IgD-negative memory B cell (primary cell): Measurements from ENCODE around the gene HPGDS. TPM values are rescaled to one million over a fixed set of nuclear protein-coding genes. Genes with fewer than 3 reads are reported as not detected.

Experiments used
- H3K27ac Mint-ChIP-seq, 3 donors: one replicate each; pipeline ENCODE4 v1.8.0; 2020 to 2022; ENCODE audit warnings: mild to moderate bottlenecking in 3 of 3, mixed read lengths in 3 of 3, moderate library complexity in 1 of 3
- H3K27me3 Mint-ChIP-seq: one replicate; pipeline ENCODE4 v1.8.0; 2021; ENCODE audit warnings: mixed read lengths
- H3K36me3 Mint-ChIP-seq: one replicate; pipeline ENCODE4 v1.8.0; 2020; ENCODE audit warnings: mild to moderate bottlenecking, mixed read lengths
- H3K4me1 Mint-ChIP-seq, 3 donors: one replicate each; pipeline ENCODE4 v1.8.0; 2020 to 2022; ENCODE audit warnings: mixed read lengths in 3 of 3, mild to moderate bottlenecking in 1 of 3
- H3K4me3 Mint-ChIP-seq, 4 donors: one replicate each; pipeline ENCODE4 v1.8.0; 2020 to 2022; ENCODE audit warnings: mild to moderate bottlenecking in 4 of 4, mixed read lengths in 4 of 4, moderate library complexity in 3 of 4
- H3K9me3 Mint-ChIP-seq, 3 donors: one replicate each; pipeline ENCODE4 v1.8.0; 2020 to 2021; ENCODE audit warnings: mixed read lengths in 3 of 3, mild to moderate bottlenecking in 1 of 3
- polyA plus RNA-seq: library from polyadenylated mRNA; unstranded; fragments of 300-500 nt; fragmentation: Illumina TruSeq; gene quantifications from one replicate; pipeline ENCODE4 v1.2.3, GENCODE V29; 2021

Gene HPGDS
- polyA plus RNA-seq, 1 donor from 2014 or later = not detected

DNA sequence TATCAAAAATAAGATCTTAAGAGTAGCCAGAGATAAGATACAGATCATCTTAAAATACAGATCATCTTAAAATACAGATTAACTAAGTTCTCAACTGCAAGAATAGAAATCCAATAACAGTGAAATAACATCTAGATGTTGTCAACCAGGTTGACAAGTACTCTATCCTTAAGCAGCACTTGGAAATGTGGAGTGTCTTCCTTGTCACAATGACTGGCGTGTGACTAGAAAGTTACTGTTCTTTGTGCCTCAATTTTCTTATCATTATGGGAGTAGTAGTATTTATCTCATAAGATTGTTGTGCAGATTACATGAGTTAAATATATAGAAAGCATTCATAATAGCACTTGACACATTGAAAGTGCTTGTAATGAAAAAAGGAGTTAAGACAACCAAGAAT is 25.8 kb upstream of the HPGDS start:
- Mint-ChIP-seq H3K27me3 (peaks cover 3% of the 10 kb centered on the region), H3K4me3 (no peak overlapping the region), H3K27ac (no peak overlapping the region), H3K4me1 (no peaks in the 10 kb centered on the region), H3K36me3 (no peaks in the 10 kb centered on the region), H3K9me3 (peaks cover 0 to 4% (median 4%) of the 10 kb centered on the region in 3 donors)

DNA sequence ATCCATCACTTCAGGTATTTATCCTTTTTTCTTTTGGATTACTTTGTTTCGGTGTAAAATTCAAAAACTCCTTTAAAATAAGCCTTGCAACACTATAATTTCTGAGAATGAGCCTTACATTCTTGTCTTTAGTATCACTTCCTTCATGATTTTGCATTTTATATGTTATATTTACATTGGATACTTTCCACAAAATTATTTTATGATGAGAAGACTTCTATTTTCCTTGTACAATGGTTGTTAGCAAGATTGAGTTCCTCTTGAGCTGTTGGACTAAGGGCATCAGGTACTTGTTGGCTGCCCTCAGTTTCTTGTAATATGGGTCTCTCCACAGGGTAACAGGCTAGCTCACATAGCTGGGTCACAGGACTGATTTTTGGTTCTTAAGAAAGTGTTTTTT is 22.7 kb upstream of the HPGDS start:
- H3K36me3 Mint-ChIP-seq = no peaks in the 10 kb centered on the region
- peaks cover 0 to 4% (median 4%) of the 10 kb centered on the region in 3 donors for H3K9me3 Mint-ChIP-seq
- no peaks in the 10 kb centered on the region for H3K4me1 Mint-ChIP-seq
- H3K27me3 Mint-ChIP-seq = peaks cover 2% of the 10 kb centered on the region
- H3K4me3 Mint-ChIP-seq = no peak overlapping the region
- H3K27ac Mint-ChIP-seq = no peak overlapping the region

DNA sequence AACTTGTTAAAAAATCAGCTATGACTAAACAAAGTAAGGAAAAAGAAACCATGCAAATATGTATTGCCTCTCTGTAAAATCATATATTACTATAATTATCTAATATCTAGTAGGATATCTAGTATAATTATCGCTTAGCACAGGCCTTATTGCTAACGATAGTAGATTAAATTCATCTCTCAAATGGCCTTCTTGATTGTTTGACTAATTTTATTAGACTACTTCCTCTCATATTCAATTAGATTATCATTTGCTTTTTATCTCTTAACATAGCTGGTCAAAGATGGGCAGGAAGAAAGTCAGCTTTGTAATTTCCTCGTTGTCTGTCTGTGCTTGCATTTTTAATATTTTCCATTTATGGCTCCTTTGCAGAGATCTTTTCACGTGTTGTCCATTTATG is 21.9 kb upstream of the HPGDS start:
- Mint-ChIP-seq H3K4me3 (no peak overlapping the region), H3K9me3 (peaks cover 0 to 4% (median 4%) of the 10 kb centered on the region in 3 donors), H3K27ac (no peak overlapping the region), H3K4me1 (no peaks in the 10 kb centered on the region), H3K36me3 (no peaks in the 10 kb centered on the region), H3K27me3 (no peaks in the 10 kb centered on the region)

DNA sequence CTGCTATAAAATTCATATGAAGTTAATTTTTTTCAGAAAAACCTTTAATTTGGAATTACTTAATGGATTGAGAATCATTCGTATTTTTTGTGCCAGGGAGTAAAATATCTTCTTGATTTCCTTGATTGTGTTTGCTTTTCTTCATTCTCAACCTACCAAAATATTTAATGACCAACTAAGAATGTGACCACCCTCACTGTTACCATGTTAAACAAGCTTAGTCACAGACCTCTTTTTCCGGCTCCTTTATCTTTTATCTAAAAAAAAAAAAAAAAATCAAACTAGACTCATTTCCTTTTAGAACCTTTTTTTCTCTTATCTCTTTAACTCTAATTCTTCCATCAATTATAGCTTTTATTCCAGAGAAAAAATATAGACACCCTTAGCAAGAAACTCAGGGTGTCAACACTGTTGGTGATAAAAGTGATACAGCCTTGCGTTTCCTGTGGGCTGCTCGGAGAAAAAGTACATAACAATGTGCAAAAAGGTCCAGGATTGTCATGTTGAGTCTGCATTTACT is 20.6 kb upstream of the HPGDS start:
- Mint-ChIP-seq H3K4me1 (no peaks in the 10 kb centered on the region), H3K36me3 (no peaks in the 10 kb centered on the region), H3K9me3 (peaks cover 0 to 4% (median 4%) of the 10 kb centered on the region in 3 donors), H3K27ac (no peak overlapping the region), H3K27me3 (no peaks in the 10 kb centered on the region), H3K4me3 (no peak overlapping the region)

DNA sequence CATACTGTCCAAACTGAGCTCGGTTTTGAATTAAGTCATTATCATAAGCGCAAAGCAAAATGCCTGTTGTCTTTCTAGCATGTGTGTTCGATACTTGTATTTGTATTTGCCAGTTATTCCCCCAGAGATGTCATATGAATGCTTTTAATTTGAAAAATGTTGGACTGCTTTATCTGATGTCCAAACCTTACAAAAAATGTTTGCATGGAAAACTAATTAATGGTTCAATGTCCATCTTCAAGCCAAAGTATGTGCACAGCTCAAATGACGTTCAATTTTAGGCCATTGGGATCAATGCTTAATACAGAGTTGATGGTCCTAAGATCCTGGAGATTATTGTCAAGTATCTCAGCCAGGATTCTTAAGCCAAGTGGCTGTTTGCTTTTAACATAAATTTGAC is 17.2 kb upstream of the HPGDS start:
- Mint-ChIP-seq H3K9me3 (no peaks in the 10 kb centered on the region), H3K4me3 (no peak overlapping the region), H3K4me1 (no peaks in the 10 kb centered on the region), H3K27ac (no peak overlapping the region), H3K27me3 (no peaks in the 10 kb centered on the region), H3K36me3 (no peaks in the 10 kb centered on the region)

DNA sequence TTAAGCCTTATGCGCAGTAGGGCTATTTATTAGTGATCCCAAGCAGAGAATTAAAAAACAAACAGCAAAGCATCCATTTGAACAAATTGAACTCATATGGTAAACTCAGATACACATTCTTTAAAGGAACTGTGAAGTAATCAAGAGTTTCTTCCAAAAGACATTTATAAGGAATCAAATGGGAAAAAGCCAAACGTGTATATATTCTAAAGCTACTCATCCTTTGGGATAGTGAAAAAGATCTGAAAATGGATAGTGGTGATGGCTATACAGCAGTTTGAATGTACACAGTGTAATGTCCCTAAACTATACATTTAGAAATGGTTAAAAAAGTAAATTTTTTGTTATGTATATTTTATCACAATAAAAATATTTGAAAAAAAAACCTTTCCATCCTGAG is 16.6 kb upstream of the HPGDS start:
- no peaks in the 10 kb centered on the region for H3K36me3 Mint-ChIP-seq
- no peaks in the 10 kb centered on the region for H3K27me3 Mint-ChIP-seq
- no peaks in the 10 kb centered on the region for H3K9me3 Mint-ChIP-seq
- no peak overlapping the region for H3K4me3 Mint-ChIP-seq
- H3K27ac Mint-ChIP-seq = no peak overlapping the region
- H3K4me1 Mint-ChIP-seq = no peaks in the 10 kb centered on the region

DNA sequence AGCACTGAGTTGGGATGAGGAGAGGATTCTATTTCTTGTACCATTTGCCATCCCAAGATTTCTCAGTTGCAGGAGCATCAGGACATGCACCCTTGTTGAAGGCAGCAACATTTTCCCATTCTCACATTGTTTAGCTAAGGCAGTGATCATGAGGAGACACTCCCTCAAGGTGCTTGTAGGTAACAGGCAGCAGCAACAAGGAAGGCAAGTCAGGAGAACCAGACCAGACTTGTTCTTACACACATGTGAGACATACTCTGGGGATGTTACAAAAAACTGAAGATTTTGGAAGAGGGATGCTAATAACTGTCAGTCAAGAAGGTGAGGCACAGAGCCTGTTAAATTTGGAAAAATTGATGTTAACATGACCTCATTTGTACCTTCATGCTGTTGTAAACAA is 15.5 kb upstream of the HPGDS start:
- H3K9me3 Mint-ChIP-seq = no peaks in the 10 kb centered on the region
- H3K27ac Mint-ChIP-seq = no peak overlapping the region
- no peaks in the 10 kb centered on the region for H3K4me1 Mint-ChIP-seq
- H3K4me3 Mint-ChIP-seq = no peak overlapping the region
- no peaks in the 10 kb centered on the region for H3K36me3 Mint-ChIP-seq
- no peaks in the 10 kb centered on the region for H3K27me3 Mint-ChIP-seq

DNA sequence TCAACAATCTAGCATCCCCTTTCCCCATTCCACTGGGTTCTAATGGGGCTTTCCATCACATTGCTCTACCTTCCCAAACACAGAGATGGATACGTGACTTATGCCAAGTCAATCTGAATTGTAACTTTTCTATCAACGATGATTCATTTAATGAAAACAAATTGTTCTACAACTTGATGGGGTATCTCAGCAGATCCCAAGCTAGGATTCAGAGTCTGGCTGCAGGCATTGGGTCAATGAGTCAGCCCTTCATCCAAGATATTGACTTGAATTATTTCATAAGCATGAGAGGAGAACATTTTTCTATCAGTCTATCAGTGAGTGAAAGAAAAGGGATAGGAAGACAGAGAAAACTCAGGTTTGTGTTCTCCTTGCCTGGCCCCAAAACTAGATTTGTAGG is 15.0 kb upstream of the HPGDS start:
- H3K36me3 Mint-ChIP-seq = no peaks in the 10 kb centered on the region
- H3K27me3 Mint-ChIP-seq = no peaks in the 10 kb centered on the region
- no peak overlapping the region for H3K4me3 Mint-ChIP-seq
- H3K27ac Mint-ChIP-seq = no peak overlapping the region
- no peaks in the 10 kb centered on the region for H3K9me3 Mint-ChIP-seq
- no peaks in the 10 kb centered on the region for H3K4me1 Mint-ChIP-seq

DNA sequence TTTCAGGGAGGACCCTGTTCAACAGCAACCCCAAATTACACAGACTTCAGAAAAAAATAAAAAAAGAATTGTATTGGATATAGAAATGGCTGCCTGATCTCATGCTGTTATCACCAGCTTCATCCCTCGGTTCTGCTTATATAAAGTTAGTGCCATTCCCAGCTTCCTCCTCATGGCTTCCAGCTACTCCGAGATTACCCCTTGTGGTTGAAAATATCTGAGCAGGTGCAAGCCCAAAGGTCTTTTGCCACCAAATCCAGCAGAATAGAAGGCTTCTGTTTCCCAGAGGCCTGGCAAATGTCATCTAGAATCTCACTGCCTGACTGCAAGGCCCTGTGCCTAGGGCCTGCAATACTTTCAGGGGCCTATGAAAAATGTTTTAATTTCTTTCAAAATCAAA is 13.8 kb upstream of the HPGDS start:
- Mint-ChIP-seq H3K27me3 (peaks cover 5% of the 10 kb centered on the region), H3K36me3 (no peaks in the 10 kb centered on the region), H3K27ac (no peak overlapping the region), H3K4me3 (no peak overlapping the region), H3K4me1 (peaks cover 0 to 3% (median 0%) of the 10 kb centered on the region in 3 donors), H3K9me3 (no peaks in the 10 kb centered on the region)

DNA sequence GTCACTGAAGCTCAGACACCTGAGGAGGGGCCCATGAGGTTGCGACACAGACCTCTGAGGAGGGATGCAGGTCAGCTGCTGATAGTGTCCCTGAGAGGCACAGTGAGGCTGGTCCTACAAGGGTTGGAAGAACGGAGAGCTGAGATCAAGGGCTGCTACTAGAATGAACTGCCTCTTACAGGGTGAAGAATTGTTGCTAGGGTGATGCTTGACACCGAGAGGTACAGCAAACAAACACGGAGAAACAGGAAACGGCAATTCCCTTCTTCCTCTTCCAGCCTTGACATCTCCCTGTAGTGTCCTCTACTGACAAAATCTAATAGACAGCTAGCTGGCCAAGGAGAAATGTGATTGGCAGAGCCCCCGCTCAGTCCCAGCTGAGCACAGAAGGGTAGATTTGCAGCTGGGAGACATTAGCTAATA is 11.8 kb upstream of the HPGDS start:
- H3K36me3 Mint-ChIP-seq = no peaks in the 10 kb centered on the region
- no peak overlapping the region for H3K27ac Mint-ChIP-seq
- no peaks in the 10 kb centered on the region for H3K9me3 Mint-ChIP-seq
- H3K27me3 Mint-ChIP-seq = peaks cover 16% of the 10 kb centered on the region
- H3K4me1 Mint-ChIP-seq = peaks cover 0 to 3% (median 0%) of the 10 kb centered on the region in 3 donors
- no peak overlapping the region for H3K4me3 Mint-ChIP-seq

DNA sequence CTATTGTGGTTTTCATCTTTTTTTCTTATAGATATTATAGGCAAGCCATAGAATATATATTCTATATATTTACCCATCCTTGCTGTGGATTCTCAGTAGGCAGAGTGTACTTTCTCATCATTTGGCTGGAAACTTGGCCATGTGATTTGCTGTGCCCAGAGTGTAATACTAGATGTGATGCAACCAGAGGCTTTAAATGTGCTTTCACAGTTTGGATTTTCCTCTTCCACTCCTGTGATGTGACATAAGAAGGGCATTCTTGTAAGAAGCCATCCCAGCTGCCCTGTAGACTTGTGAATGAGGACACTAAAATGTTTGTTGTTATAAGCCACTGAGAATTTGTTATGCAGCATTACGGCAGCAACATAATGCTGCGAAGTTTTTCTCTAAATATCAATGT is 10.4 kb upstream of the HPGDS start:
- H3K36me3 Mint-ChIP-seq = no peaks in the 10 kb centered on the region
- H3K4me3 Mint-ChIP-seq = no peak overlapping the region
- H3K27me3 Mint-ChIP-seq = peaks cover 16% of the 10 kb centered on the region
- peaks cover 0 to 3% (median 0%) of the 10 kb centered on the region in 3 donors for H3K4me1 Mint-ChIP-seq
- no peaks in the 10 kb centered on the region for H3K9me3 Mint-ChIP-seq
- no peak overlapping the region for H3K27ac Mint-ChIP-seq

DNA sequence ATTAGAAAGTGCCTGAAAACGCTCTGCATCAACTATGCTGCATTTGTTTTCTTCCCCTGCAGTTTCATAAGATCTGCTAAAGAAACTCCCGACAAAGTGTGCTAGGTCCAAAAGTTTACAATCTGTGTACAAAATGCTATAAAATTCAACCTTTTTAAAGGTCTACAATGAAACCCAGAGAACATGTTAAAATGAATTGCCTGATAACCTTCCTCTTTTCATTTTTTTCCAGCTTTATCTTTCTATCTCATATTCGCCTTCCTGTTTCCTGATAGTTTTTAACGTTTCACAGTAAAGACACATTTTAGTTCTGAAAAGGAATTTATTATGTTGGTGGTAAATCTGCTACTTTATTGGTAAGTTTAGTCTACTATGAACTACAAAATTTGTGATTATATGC is 9.5 kb upstream of the HPGDS start:
- no peaks in the 10 kb centered on the region for H3K9me3 Mint-ChIP-seq
- H3K27ac Mint-ChIP-seq = no peak overlapping the region
- no peaks in the 10 kb centered on the region for H3K36me3 Mint-ChIP-seq
- peaks cover 16% of the 10 kb centered on the region for H3K27me3 Mint-ChIP-seq
- H3K4me1 Mint-ChIP-seq = peaks cover 0 to 3% (median 0%) of the 10 kb centered on the region in 3 donors
- no peak overlapping the region for H3K4me3 Mint-ChIP-seq

DNA sequence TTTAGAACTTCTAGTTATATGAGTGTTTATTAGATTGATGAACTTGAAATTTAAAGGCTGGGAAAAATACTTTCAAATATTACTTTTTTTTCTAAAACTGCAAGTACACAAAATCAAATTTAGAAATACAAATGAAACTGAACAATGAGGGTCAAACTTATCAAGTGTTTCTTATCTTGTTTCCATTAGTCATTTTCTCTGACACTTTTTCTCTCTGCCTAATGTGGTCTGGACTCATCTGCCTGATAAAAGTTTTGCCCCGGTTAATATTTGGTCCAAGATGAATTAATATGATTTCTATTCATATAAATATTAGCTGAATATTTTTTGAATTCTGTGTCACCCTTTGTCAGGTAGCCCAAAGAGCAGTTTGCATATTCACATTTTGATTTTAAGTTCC is 8.7 kb upstream of the HPGDS start:
- Mint-ChIP-seq H3K27me3 (peaks cover 16% of the 10 kb centered on the region), H3K27ac (no peak overlapping the region)

DNA sequence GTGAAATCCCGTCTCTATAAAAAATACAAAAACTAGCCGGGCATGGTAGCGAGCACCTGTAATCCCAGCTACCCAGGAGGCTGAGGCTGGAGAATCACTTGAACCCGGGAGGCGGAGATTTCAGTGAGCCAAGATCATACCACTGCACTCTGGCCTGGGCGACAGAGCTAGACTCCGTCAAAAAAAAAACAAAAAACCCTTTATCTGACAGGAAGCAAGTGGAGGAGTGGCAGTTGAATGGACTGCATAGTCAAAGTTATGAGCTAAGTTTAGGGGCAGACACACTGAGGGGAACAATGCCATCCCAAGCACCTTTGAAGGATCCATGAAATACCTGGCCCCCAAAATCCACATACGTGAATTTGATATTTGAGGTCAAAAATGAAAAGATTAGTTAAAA is 7.5 kb upstream of the HPGDS start:
- Mint-ChIP-seq H3K4me3 (no peak overlapping the region), H3K27me3 (peaks cover 16% of the 10 kb centered on the region), H3K36me3 (no peaks in the 10 kb centered on the region), H3K27ac (no peak overlapping the region), H3K9me3 (no peaks in the 10 kb centered on the region), H3K4me1 (peaks cover 0 to 3% (median 2%) of the 10 kb centered on the region in 3 donors)

More for the DNA sequence above, 8.7 kb upstream of the HPGDS start:
- Mint-ChIP-seq H3K4me1 (peaks cover 0 to 3% (median 0%) of the 10 kb centered on the region in 3 donors), H3K36me3 (no peaks in the 10 kb centered on the region), H3K4me3 (no peak overlapping the region), H3K9me3 (no peaks in the 10 kb centered on the region)

DNA sequence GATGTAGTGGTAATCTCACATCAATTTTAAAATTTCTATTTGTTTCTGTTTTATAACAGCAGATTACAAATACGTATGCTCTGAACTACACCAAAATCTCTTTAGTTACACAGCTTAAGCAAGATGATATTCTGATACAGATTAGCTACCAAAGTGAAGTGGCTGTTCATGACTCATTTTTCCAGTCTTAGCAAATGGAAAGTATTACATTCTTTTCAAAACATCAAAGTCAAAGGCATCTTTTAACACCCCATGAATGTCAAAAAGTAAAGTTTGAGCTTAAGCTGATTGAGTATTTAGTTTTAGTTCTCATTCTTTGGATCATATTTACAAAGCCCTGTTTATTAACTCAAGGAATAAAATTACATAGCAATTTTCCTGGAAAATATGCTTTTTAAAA is 6.6 kb upstream of the HPGDS start:
- Mint-ChIP-seq H3K9me3 (no peaks in the 10 kb centered on the region), H3K4me1 (peaks cover 0 to 3% (median 2%) of the 10 kb centered on the region in 3 donors), H3K27ac (no peak overlapping the region), H3K27me3 (peaks cover 16% of the 10 kb centered on the region), H3K36me3 (no peaks in the 10 kb centered on the region), H3K4me3 (no peak overlapping the region)

DNA sequence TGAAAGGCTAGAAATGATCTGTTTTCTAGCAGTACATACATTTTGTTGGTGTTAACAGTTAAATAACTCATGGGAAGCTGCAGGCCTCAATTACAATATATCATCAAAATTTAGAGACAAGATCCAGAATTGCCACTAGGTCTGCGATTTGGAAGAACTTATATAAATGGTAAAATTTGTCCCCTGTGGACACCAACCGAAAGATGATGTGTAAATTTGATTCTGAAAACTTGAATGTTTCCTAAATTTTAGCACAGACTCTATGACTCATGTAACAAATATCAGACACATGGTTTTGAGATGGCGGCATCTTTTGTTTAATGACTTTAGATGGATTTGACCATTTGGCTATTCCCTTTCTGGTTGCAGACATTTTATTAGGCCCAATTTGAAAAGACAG is 6.0 kb upstream of the HPGDS start:
- no peaks in the 10 kb centered on the region for H3K9me3 Mint-ChIP-seq
- no peak overlapping the region for H3K4me3 Mint-ChIP-seq
- H3K27me3 Mint-ChIP-seq = peaks cover 16% of the 10 kb centered on the region
- peaks cover 0 to 3% (median 2%) of the 10 kb centered on the region in 3 donors for H3K4me1 Mint-ChIP-seq
- H3K36me3 Mint-ChIP-seq = no peaks in the 10 kb centered on the region
- no peak overlapping the region for H3K27ac Mint-ChIP-seq

DNA sequence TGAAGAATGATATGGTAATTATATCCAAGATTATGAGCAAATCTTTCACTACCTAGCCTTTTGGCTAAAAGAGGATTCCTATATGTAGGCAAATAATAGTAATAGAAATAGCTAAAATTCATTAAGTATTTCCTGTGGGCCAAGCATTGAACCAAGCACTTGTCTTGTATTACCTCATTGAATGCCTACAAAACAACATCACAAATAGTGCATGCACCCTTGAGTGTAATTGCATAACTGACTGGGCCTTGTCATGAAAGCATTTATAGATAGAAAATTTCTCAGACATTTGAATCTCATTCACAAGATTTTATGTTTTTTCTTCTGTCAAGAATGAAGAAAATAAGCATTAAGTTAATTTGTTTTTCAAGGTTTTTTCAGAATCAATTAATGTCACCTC is 3.9 kb upstream of the HPGDS start:
- H3K9me3 Mint-ChIP-seq = no peaks in the 10 kb centered on the region
- H3K4me1 Mint-ChIP-seq = peaks cover 0 to 4% (median 2%) of the 10 kb centered on the region in 3 donors
- no peak overlapping the region for H3K27ac Mint-ChIP-seq
- no peak overlapping the region for H3K4me3 Mint-ChIP-seq
- no peaks in the 10 kb centered on the region for H3K36me3 Mint-ChIP-seq
- peaks cover 11% of the 10 kb centered on the region for H3K27me3 Mint-ChIP-seq
